Measurements from ENCODE around the gene EFCAB11.

Gene EFCAB11

GRCh38 chr14:89827265-89827664, 127.3 kb downstream of the EFCAB11 start:
- TF ChIP-seq, protein P1, sequence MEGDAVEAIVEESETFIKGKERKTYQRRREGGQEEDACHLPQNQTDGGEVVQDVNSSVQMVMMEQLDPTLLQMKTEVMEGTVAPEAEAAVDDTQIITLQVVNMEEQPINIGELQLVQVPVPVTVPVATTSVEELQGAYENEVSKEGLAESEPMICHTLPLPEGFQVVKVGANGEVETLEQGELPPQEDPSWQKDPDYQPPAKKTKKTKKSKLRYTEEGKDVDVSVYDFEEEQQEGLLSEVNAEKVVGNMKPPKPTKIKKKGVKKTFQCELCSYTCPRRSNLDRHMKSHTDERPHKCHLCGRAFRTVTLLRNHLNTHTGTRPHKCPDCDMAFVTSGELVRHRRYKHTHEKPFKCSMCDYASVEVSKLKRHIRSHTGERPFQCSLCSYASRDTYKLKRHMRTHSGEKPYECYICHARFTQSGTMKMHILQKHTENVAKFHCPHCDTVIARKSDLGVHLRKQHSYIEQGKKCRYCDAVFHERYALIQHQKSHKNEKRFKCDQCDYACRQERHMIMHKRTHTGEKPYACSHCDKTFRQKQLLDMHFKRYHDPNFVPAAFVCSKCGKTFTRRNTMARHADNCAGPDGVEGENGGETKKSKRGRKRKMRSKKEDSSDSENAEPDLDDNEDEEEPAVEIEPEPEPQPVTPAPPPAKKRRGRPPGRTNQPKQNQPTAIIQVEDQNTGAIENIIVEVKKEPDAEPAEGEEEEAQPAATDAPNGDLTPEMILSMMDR (IDR thresholded peaks at IDR 0.05; ENCODE audit: insufficient read depth, low read length, missing control alignments) = no peak

GRCh38 chr14:89826596-89826995, 127.9 kb downstream of the EFCAB11 start:
- H3K4me3 ChIP-seq (ENCODE audit: low read depth, low read length) = no peak overlapping the region
- ChIA-PET POLR2A (interaction anchor here (0.6 kb wide), 1 partner anchor 325 kb away, joined by 3 read pairs; no protein-coding TSS in a partner anchor), CTCF (interaction anchor here (0.8 kb wide), 1 partner anchor 21 kb away, joined by 3 read pairs; no protein-coding TSS in a partner anchor)
- TF ChIP-seq, protein P1 (IDR thresholded peaks at IDR 0.05; ENCODE audit: insufficient read depth, low read length, missing control alignments) = no peak
- DNase-seq (ENCODE audit: low read depth, low spot score) = no peak

More at GRCh38 chr14:89827265-89827664, 127.3 kb downstream of the EFCAB11 start:
- no peak for DNase-seq (ENCODE audit: low read depth, low spot score)
- H3K4me3 ChIP-seq (ENCODE audit: low read depth, low read length) = no peak overlapping the region
- POLR2A ChIA-PET = interaction anchor here (0.6 kb wide), 1 partner anchor 326 kb away, joined by 3 read pairs; no protein-coding TSS in a partner anchor
- CTCF ChIA-PET = no interaction called here

- no peak overlapping the region for H3K4me3 ChIP-seq (ENCODE audit: low read depth, low read length)
- DNase-seq (ENCODE audit: low read depth, low spot score) = no peak
- CTCF ChIA-PET = no interaction called here
- POLR2A ChIA-PET = no interaction called here
- TF ChIP-seq, protein P1 (IDR thresholded peaks at IDR 0.05; ENCODE audit: insufficient read depth, low read length, missing control alignments) = no peak
Measured at GRCh38 chr14:89823743-89824142, 130.8 kb downstream of the EFCAB11 start.

- DNase-seq (ENCODE audit: low read depth, low spot score) = no peak
- H3K4me3 ChIP-seq (ENCODE audit: low read depth, low read length) = no peak overlapping the region
- CTCF ChIA-PET = interaction anchor here (0.8 kb wide), 1 partner anchor 15 kb away, joined by 3 read pairs; no protein-coding TSS in a partner anchor
Measured at GRCh38 chr14:89814126-89814525, 140.4 kb downstream of the EFCAB11 start.

GRCh38 chr14:89813617-89814031, 140.9 kb downstream of the EFCAB11 start:
- CTCF ChIA-PET = no interaction called here
- H3K4me3 ChIP-seq (ENCODE audit: low read depth, low read length) = no peak overlapping the region

More at GRCh38 chr14:89814126-89814525, 140.4 kb downstream of the EFCAB11 start:
- TF ChIP-seq, protein P1 (IDR thresholded peaks at IDR 0.05; ENCODE audit: insufficient read depth, low read length, missing control alignments) = no peak
- POLR2A ChIA-PET = interaction anchor here (0.6 to 1.6 kb wide), 4 partner anchors 32 to 834 kb away, joined by 3 to 4 read pairs (median 3); no protein-coding TSS in a partner anchor

DNA sequence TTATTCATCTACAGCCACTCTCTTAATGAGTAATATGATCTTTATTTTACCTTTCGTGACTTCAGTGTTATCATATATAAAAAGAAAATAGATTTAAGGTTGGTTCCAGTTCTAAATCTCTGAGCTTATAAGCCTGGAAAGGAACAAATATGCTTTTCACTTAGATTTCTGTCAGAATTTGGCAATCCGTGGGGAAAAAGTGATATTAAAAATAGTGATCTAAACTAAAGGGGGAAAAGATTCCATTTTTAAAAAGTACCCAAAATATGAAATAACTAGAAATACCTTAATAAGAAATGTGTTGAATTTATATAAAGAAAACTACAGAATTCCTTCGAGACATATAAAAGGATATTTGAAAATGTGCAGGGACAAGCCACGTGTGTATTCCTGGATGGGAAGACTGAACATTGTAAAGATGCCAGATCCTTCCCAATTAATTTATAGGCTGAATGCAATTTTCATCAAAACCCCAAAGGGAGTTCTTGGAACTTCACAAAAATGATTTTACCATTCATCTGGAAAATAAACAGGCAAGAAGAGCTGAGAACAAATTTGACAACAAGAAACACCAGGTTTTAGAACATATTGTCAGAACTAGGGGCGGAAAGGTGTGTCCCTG, 142.5 kb downstream of the EFCAB11 start:
- POLR2A ChIA-PET = no interaction called here
- CTCF ChIA-PET = interaction anchor here (1.4 kb wide), 1 partner anchor 102 kb away, joined by 3 read pairs; no protein-coding TSS in a partner anchor
- TF ChIP-seq, protein P1 (IDR thresholded peaks at IDR 0.05; ENCODE audit: insufficient read depth, low read length, missing control alignments) = no peak
- no peak for DNase-seq (ENCODE audit: low read depth, low spot score)
- no peak overlapping the region for H3K4me3 ChIP-seq (ENCODE audit: low read depth, low read length)

More at GRCh38 chr14:89813617-89814031, 140.9 kb downstream of the EFCAB11 start:
- TF ChIP-seq, protein P1 (IDR thresholded peaks at IDR 0.05; ENCODE audit: insufficient read depth, low read length, missing control alignments) = no peak
- POLR2A ChIA-PET = interaction anchor here (0.6 to 1.6 kb wide), 5 partner anchors 32 to 834 kb away, joined by 3 to 4 read pairs (median 3); no protein-coding TSS in a partner anchor
- peak; percentile 96 for DNase-seq (ENCODE audit: low read depth, low spot score)
